Kidney (tissue), 14 donors: ENCODE measurements around the gene CNIH3. TPM values are rescaled to one million over a fixed set of nuclear protein-coding genes. Genes with fewer than 3 reads are reported as not detected.

ENCODE experiments used
- DNase-seq, 5 donors: peaks; one replicate each; pipeline ENCODE4 v3.0.0-alpha.2; 2013 to 2020
- FAIRE-seq: peaks from 2 replicates; lab custom pipeline; 2012; peaks lifted over from hg19 to GRCh38; lab: Jason Lieb, UNC
- H3K27ac ChIP-seq, 2 donors: one replicate each; pipeline ENCODE4 v1.7.0; 2013; ENCODE audit warnings: low read depth in 2 of 2, low read length in 2 of 2, inconsistent platforms in 1 of 2
- H3K27me3 ChIP-seq: one replicate; pipeline ENCODE4 v1.7.1; 2013; ENCODE audit warnings: low read length, inconsistent platforms; ENCODE audit not compliant: control insufficient read depth, insufficient read depth
- H3K36me3 ChIP-seq, 3 donors: one replicate each; pipeline versions ENCODE4 v1.7.0 to v1.7.1; 2013; ENCODE audit warnings: low read length in 3 of 3, control low read depth in 1 of 3, inconsistent platforms in 1 of 3; ENCODE audit not compliant: insufficient read depth in 3 of 3, control insufficient read depth in 2 of 3
- H3K4me1 ChIP-seq, 3 donors: one replicate each; pipeline versions ENCODE4 v1.7.0 to v1.7.1; 2013; ENCODE audit warnings: low read length in 3 of 3, inconsistent platforms in 1 of 3, low read depth in 1 of 3; ENCODE audit not compliant: control insufficient read depth in 2 of 3, insufficient read depth in 2 of 3
- H3K4me3 ChIP-seq, 3 donors: one replicate each; pipeline versions ENCODE4 v1.7.0 to v1.8.1; 2013; ENCODE audit warnings: low read length in 3 of 3, control low read depth in 1 of 3, inconsistent platforms in 1 of 3
- H3K9ac ChIP-seq, 3 donors: one replicate each; pipeline versions ENCODE4 v1.7.0 to v1.7.1; 2013; ENCODE audit warnings: low read length in 3 of 3, control low read depth in 1 of 3, inconsistent platforms in 1 of 3
- H3K9me3 ChIP-seq, 3 donors: one replicate each; pipeline versions ENCODE4 v1.7.0 to v1.7.1; 2013; ENCODE audit warnings: low read length in 3 of 3, control low read depth in 1 of 3, inconsistent platforms in 1 of 3; ENCODE audit not compliant: control insufficient read depth in 2 of 3, insufficient read depth in 1 of 3
- intact Hi-C: fragments of 100-400 bp; cut with DNase I; formaldehyde crosslinking; loops from one replicate; pipeline ENCODE4 v1.11.1; 2022
- polyA plus RNA-seq: library from polyadenylated mRNA; stranded (reverse); fragments of 350-450 nt; fragmentation: Illumina TruSeq; extraction: RNeasy Lipid Tissue Mini Kit (QIAGEN cat#74804); gene quantifications from one replicate; pipeline ENCODE4 v1.2.3, GENCODE V29; 2014; ENCODE audit warnings: low read depth, low replicate concordance; ENCODE audit not compliant: insufficient read depth
- total RNA-seq: library from RNA; stranded (reverse); fragmentation: NEBNext Ultra II Directional; extraction: Animal tissue kit (Norgen Biotek cat#: 25700); gene quantifications from one replicate; pipeline ENCODE4 v1.2.1, GENCODE V29; 2021
- TF ChIP-seq, protein P1 (sequence below): IDR thresholded peaks from 3 replicates; pipeline ENCODE4 v1.5.1; 2012; ENCODE audit warnings: mild to moderate bottlenecking, moderate library complexity, borderline replicate concordance; ENCODE audit not compliant: insufficient read depth; ENCODE audit errors: extremely low read depth
- donor health status: control.
- donor health status: control.
- donor health status: control.
- donor health status: control.
- donor health status: control.
- donor health status: DM: yes; HTN: yes; CAD: no.
- donor health status: Normal renal cell carcinoma (clear cell type).

The CNIH3 gene
- total and polyA plus RNA-seq, 2 donors from 2014 or later: 4.3 to 7.6 TPM

DNA sequence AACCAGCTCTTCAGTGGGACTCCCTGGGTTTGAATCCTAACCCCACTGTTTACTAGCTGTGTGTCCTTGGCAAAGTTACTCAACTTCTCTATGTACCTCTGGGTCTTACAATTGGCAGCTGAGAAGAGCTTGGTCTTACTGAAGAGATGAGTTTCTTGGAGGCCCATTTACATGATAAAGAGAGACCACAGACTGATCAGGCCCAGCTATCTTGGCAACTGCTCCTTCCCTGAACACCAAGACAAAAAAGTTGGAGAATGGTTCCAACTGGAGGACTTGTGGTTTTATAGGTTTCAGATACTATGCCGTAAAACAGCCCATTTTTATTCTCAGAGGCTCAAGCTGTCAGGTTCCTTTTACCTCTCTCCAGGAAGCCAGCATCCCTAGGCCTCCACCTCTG lies 24.8 kb upstream of the CNIH3 start:
- intact Hi-C loops: no loop called here
- Histone ChIP-seq H3K4me3 (no peak overlapping the region), H3K36me3 (no peaks in the 10 kb centered on the region), H3K9me3 (no peaks in the 10 kb centered on the region), H3K4me1 (no peaks in the 10 kb centered on the region), H3K27me3 (no peaks in the 10 kb centered on the region), H3K27ac (no peak overlapping the region), H3K9ac (no peak overlapping the region)
- TF ChIP-seq, protein P1, sequence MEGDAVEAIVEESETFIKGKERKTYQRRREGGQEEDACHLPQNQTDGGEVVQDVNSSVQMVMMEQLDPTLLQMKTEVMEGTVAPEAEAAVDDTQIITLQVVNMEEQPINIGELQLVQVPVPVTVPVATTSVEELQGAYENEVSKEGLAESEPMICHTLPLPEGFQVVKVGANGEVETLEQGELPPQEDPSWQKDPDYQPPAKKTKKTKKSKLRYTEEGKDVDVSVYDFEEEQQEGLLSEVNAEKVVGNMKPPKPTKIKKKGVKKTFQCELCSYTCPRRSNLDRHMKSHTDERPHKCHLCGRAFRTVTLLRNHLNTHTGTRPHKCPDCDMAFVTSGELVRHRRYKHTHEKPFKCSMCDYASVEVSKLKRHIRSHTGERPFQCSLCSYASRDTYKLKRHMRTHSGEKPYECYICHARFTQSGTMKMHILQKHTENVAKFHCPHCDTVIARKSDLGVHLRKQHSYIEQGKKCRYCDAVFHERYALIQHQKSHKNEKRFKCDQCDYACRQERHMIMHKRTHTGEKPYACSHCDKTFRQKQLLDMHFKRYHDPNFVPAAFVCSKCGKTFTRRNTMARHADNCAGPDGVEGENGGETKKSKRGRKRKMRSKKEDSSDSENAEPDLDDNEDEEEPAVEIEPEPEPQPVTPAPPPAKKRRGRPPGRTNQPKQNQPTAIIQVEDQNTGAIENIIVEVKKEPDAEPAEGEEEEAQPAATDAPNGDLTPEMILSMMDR: no peak
- no peak for FAIRE-seq
- no peak for DNase-seq

DNA sequence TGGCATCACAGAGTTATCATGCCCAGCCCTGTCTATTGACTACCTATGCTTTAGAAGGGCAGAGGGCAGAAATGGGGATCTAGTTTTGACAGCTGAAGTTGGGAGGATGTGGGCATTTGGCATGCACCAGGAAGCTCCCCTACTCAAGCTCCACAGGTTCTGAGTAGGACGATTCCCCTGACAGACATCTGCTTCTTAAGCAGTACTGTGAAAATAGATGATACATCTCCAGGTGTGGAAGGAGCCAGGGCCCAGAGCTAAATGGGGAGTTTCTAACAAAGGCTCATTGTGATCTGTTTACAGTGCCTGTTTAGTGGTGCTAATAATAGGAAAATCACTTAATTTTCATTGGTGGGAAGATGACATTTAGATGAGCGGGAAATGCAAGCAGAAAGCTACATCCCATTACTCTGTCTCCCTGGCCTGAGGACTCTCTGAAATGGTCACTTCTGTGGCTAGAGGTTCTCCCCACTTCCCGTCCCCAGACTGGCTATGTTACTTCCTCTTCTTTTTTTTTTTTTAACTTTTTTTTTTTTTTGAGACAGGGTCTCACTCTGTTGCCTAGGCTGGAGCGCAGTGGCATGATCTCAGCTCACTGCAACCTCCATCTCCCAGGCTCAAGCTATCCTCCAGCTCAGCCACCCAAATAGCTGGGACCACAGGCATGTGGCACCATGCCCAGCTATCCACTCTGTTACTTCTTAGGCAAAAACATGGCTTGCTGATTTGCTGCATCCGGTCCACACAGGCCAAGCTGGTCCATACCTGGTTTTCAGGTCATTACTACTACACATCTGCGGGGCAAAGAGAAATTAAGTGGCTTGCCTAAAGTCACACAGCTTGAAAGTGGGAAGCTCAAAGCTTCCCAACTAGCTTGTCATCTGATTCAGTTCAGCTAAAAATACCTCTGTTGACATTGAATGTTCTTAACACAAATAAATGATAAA lies 23.2 kb upstream of the CNIH3 start:
- TF ChIP-seq, protein P1: no peak

GRCh38 chr1:224594360-224594759 lies 21.8 kb upstream of the CNIH3 start:
- TF ChIP-seq, protein P1: no peak
- no peaks in the 10 kb centered on the region for H3K4me1 ChIP-seq
- no peak for FAIRE-seq
- DNase-seq: no peak
- intact Hi-C loops: no loop called here
- no peaks in the 10 kb centered on the region for H3K9me3 ChIP-seq
- H3K27ac ChIP-seq: no peak overlapping the region
- no peak overlapping the region for H3K4me3 ChIP-seq
- no peaks in the 10 kb centered on the region for H3K36me3 ChIP-seq
- no peak overlapping the region for H3K9ac ChIP-seq
- no peaks in the 10 kb centered on the region for H3K27me3 ChIP-seq

More for the DNA sequence above, 23.2 kb upstream of the CNIH3 start:
- intact Hi-C loops: no loop called here
- Histone ChIP-seq H3K27ac (no peak overlapping the region), H3K4me3 (no peak overlapping the region), H3K36me3 (no peaks in the 10 kb centered on the region), H3K9me3 (no peaks in the 10 kb centered on the region), H3K9ac (no peak overlapping the region), H3K4me1 (no peaks in the 10 kb centered on the region), H3K27me3 (no peaks in the 10 kb centered on the region)
- no peak for FAIRE-seq
- DNase-seq: no peak
